Activated T-helper 1 cell treated with anti-CD3 and anti-CD28 coated beads, Interleukin-2, amount 50 U/mL, for 16 hours (primary cell): ENCODE data around the gene CPSF7.
"Not testable (repeated sequence)": the region's sequence is repeated elsewhere in the genome, so short reads cannot be mapped to it uniquely, and the experiment has no call there.

Source experiments
- DNase-seq, 2 donors: peaks; one replicate each; pipeline ENCODE4 v3.0.0-alpha.2; 2020; ENCODE audit warnings: low read depth in 1 of 2, low spot score in 1 of 2

The CPSF7 gene, protein sequence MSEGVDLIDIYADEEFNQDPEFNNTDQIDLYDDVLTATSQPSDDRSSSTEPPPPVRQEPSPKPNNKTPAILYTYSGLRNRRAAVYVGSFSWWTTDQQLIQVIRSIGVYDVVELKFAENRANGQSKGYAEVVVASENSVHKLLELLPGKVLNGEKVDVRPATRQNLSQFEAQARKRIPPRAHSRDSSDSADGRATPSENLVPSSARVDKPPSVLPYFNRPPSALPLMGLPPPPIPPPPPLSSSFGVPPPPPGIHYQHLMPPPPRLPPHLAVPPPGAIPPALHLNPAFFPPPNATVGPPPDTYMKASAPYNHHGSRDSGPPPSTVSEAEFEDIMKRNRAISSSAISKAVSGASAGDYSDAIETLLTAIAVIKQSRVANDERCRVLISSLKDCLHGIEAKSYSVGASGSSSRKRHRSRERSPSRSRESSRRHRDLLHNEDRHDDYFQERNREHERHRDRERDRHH

DNA sequence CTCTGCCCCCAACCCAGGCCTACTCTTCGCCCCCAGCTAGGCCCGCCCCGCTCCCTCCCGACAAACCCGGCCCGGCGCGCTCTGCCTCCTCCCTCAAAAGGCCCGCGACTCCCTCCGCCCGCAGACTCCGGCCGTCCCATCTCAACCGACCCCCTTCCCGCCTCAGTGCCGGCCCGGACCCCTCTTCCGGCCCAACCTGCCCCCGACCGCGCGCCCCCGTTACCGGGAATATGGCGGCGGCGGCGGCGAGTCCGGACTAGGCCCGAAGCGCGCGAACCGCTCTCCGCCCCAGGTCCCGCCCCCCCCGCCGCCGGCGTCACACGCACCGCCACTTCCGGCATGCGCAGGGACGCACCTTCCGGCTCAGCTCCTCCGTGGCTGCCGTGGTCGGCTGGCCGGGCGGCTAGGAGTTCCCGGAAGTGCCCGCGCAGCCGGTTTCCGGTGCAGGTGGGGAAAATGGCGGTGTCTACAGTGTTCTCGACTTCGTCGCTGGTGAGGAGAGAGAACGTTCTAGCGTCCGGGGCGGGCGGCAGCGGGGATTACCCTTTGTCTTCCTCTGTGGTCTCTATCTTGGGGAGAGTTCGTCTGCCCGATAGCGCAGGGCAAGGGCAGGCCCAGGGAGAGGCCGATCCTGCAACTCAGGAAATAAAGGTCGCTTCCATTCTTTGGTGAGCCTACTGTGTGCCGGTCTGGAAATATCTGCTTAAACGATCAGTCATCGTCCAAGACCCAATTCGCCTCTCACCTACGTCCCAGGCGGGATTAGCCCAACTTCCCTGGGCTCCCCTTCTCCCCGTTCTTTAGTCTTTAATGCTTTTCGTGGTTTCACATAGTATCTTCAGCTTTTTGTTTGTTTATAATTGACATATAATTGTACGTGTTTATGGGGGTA is at the start of gene CPSF7, which contains the start of gene SDHAF2:
CPSF7 (minus strand) TSS at position 285 of the 892 bp plus-strand sequence. CDS start 740 bp downstream, outside the sequence.
SDHAF2 (plus strand) TSS at position 434 of the 892 bp plus-strand sequence; CDS start at position 457, 23 bp downstream.
- peak; percentile 97 to 99 for DNase-seq

DNA sequence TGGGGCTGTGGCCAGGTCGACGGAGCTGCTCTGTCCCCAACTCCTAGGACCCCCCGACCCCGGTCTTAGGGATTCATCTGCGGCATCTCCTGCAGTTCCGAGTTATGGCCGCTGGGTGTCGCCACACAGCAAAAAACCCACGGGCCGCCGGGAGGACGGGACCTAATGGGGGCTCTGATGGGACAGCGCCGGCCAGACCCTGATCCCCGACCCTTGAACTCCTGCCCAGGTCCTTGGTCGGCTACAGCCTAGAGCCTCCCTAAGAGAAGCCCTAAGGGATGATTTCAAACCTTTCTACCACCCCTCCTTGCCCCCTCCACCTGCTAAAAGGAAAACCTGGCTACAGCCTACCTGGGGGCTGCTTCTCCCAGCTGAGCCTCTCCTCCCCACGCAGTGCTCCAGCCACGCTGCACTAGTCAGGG is 48.0 kb upstream of the CPSF7 start:
- DNase-seq: peak; percentile 31 to 36

DNA sequence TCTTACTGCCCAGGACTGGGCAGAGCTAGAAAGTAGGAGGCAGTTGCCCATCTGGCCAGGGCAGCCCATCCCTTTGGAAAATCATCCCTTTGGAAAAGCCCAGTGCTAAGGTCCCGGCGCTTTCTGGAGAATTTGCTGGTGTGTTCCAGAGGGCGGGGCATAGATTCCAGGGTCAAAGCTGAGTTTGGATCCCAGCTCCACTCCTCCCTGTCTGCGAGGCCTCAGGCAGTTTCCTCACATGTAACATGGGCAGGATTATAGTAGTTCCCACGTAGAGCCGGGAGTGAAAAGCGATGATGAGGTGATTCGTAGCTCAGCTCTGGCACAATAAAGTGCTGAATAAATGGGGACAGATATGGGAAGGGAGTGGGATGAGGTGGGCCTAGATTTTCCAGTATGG is 47.4 kb upstream of the CPSF7 start:
- no peak for DNase-seq

DNA sequence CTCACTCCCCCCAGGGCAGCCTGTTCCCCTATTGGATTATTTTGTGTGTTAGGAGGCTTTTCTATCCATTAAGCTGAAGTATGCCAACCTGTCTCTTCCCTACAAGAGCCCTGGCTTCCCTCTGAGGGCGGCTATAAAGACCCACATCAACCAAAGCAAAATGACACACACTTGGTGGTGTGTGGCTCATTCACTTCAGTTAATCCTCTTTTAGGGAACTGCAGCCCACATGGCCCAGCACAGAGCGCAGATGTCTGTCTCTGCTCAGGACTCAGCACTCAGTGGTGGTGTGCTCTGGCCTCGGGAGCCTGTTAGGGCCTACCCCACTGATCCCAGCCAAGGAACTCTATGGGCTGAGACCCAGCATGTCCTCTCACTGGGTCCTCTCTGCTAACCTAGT is 46.6 kb upstream of the CPSF7 start:
- no peak for DNase-seq

DNA sequence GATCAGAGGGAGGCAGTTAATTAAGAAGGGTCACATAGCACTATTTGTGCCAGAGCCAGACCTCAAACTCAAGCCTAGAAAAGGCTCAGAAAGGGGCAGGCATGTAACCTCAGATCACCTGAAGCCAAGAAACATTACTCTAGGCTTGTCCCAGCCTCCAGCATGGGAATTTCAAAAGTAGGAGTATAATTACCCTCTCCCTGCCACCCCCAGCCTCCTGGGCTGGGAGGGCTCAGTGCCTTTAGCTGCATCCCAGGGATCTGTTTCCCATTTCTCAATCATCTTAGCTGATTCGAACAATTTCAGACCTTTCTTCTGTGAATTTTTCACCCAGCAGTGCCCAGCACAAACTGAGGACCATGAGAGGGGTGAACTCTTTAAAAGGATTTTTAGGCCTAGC is 45.7 kb upstream of the CPSF7 start:
- DNase-seq: no peak

DNA sequence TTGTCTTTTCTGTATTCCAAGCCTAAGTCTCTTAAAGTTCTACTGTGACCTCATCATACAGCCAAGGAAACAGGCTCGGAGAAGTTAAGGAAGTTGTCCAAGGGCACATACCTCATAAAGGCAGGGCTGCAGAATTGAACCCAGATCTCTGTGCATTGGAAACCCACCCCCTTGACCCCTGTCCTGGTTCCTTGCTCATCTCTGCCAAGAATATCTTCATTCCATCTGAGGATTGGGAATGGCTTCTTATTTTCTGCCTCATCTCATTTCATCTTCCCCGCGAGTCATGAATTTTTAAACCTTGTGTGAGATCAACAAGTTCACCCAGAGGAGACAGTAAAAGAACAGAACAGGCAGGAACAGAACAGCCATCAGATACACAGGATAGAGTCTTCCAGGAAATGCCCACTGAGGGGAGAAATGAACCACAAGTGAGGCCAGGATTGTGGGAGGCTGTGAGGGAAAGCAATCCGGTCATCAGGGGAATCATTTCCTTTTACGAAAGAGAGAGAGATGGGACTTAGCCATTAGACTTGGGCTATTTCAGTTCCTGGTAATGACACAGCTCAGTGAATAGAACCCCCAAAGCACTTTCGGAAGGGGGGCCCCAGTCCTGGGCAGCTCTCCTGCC is 44.4 kb upstream of the CPSF7 start:
- DNase-seq: no peak

DNA sequence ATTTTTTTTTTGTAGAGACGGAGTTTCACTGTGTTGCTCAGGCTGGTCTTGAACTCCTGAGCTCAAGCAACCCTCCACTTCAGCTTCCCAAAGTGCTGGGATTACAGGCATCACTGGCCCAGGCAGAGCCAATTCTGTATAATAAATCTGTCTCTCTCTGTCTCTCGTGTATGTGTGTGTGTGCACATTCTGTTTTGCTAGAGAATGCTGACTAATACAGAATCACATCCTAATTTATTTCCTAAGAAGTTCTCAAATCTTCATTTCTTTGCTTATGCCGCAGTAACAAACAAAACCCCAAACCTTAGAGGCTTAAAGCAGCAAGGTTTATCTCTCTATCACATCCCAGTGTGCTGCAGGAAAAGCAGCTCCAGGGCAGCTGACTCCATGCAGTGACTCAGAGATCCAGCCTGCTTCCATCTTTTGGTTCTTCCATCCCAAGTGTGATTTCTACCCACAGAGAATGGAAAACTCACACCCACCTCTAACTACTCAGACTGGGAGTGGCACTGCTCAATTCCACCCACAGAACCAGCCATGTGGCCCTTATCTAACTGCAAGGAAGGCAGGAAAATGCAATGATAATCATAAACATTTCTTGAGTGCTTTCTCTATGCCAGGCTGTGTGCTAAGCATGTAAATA is 43.7 kb upstream of the CPSF7 start:
- no peak for DNase-seq

DNA sequence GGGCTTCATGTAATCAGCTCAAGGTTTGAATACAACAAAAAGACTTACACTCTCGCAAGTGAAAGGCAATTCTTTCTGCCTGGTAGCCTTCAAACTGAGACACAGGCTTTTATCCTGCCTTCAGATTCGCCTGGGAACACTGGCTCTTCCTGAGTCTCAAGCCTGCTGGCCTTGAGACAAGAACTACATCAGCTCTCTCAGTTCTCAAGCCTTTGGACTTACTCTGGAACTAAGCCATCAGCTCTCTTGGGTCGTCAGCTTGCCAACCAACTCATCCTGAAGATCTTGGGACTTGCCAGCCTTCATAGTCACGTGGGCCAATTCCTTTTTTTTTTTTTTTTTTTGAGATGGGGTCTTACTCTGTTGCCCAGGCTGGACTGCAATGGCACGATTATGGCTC is 43.1 kb upstream of the CPSF7 start:
- DNase-seq: no peak

DNA sequence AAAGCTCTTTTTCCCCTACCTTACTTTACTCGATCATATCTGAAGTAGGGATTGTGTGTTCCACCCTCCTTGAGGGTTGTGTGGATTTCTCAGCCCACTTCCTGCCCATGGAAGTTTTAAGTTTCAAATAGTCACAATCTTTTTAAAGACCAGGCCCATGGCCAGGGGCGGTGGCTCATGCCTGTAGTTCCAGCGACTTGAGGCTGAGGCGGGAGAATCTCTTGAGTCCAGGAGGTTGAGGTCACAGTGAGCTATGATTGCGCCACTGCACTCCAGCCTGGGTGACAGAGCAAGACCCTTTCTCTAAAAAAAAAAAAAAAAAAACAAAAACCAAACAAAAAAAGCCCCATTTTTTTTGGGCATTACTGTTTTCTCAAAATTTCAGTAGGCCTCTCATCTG is 42.5 kb upstream of the CPSF7 start:
- DNase-seq: no peak

DNA sequence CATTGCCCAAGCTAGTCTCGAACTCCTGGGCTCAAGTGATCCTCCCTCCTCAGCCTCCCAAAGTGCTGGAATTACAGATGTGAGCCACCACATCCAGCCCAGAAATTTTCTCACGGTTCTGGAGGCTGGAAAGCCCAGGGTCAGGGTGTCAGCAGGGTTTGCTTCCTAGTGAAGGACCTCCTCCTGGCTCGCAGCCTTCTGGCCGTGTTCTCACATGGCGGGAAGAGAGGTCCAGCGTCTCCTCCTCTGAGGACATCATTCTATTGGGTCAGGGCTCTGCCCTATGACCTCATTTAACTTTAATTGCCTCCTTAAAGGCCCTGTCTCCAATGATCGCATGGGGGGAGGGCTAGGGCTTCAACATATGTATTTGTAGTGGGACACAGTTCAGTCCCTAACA is 38.2 kb upstream of the CPSF7 start:
- DNase-seq: no peak

DNA sequence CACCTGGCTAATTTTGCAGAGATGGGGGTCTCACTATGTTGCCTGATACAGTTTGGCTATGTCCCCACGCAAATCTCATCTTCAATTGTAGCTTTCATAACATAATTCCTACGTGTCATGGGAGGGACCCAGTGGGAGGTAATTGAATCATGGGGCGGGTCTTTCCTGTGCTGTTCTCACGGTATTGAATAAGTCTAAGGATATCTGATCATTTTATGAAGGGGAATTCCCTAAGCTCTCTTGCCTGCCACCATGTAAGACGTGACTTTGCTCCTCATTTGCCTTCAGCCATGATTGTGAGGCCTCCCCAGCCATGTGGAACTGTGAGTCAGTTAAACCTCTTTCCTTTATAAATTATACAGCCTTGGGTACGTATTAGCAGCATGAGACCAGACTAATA is 37.8 kb upstream of the CPSF7 start:
- DNase-seq: not testable (repeated sequence)

DNA sequence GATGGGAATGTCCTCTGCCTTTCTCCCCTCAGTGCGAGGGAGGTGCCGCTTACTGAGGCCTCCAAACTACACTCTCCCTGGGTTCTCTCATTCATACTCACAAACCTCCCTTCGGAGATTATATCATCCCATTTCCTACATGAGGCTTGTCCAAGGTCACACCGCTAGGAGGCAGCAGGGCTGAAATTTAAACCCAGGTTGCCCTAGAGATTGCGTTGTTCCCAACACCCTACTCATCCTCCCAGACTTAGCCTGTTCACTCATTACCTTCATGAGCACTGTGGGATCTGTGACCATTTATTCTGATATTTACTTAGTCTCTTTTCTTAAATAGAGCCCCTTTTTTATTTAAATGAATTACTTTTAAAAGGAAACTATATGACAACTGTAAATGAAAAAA is 31.2 kb upstream of the CPSF7 start:
- no peak for DNase-seq

DNA sequence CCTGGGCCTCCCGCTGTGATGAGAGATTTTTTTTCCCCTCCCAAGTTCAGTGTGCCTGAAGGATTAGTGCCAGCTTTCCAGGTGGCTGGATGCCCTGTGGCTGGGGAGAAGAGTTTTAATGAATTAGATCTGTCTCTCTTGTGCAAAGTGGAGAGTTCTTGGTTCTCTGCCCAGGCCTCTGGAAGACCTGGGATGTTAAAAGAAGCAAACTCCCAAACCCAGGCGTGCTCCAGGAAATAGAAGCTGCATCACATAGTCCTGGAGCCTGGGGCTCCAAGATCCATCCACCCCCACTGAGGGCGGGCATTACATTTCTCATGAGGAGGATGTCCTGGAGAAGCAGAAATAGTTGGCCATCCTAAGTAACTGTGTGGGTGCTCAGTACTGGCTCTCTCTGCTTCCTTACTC is 30.7 kb upstream of the CPSF7 start:
- DNase-seq: no peak

DNA sequence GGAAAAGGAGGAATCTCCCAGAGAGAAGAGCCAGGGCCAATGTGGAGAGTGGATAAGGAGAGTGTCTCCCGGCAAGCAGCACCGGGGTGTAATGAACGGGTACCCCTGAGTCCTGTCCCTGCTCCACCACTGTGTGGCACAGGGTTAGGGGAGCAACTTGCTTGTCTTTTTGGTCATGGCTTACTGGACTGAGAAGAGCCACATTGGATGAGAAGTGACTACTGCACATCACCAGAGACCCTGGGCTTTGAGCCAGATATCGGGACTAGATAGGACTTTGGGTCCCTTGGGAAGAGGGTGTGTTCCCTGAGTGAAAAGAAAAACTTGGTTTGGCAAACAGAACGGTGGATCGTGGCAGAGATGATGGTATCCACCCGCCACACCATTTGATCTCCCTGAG is 24.7 kb upstream of the CPSF7 start:
- no peak for DNase-seq

DNA sequence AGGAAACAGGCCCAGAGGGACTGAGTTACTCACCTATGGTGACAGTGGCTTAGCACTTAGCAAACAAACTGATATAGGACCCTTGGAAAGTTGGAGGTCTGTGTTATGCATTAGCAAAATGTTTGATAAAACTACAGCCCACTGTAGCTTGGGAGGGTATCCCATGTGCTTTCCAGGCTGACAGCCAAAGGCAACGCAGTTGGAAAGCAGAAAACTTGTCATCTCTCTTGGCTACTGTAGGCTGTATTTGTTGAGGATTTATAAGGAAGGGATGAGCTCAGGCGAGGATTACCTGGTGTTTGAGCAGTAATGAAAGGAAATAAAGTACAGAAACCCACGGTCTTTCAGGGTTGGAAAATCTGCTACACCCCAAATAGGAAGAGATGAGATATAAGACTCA is 23.9 kb upstream of the CPSF7 start:
- no peak for DNase-seq

DNA sequence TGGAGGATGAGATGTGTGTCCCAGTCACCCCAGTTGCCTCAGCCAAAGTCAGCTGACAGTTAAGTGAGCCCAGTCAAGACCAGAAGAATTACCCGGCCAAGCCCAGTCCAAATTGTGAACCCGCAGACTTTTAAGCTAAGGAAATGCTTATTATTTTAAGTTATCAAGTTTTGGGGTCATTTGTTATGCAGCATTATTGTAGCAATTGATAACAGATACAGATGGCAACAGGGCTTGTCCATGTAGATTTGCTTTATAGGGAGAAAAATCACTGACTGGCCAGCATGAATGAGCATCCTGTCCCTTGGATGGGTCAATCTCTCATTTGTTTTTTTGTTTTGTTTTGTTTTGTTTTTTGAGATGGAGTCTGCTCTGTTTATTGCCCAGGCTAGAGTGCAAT is 23.1 kb upstream of the CPSF7 start:
- no peak for DNase-seq

DNA sequence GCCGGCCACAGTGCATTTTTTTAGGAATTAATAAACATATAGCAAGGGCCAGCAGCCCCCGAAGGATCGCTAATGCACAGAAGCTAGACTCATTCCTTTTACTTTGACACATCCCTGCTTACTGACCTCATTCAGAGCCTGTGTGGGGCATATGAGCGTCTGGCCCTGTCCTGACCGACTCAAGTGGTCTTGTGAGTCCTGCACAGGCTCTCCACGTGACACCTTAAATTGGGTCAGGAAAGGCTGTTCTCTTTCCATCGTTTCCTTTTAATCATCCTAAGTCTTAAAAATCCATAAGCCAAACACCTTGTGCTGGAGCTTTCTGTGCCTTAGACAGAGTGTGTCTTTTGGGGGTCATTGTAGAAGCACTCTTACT is 18.8 kb upstream of the CPSF7 start:
- no peak for DNase-seq

DNA sequence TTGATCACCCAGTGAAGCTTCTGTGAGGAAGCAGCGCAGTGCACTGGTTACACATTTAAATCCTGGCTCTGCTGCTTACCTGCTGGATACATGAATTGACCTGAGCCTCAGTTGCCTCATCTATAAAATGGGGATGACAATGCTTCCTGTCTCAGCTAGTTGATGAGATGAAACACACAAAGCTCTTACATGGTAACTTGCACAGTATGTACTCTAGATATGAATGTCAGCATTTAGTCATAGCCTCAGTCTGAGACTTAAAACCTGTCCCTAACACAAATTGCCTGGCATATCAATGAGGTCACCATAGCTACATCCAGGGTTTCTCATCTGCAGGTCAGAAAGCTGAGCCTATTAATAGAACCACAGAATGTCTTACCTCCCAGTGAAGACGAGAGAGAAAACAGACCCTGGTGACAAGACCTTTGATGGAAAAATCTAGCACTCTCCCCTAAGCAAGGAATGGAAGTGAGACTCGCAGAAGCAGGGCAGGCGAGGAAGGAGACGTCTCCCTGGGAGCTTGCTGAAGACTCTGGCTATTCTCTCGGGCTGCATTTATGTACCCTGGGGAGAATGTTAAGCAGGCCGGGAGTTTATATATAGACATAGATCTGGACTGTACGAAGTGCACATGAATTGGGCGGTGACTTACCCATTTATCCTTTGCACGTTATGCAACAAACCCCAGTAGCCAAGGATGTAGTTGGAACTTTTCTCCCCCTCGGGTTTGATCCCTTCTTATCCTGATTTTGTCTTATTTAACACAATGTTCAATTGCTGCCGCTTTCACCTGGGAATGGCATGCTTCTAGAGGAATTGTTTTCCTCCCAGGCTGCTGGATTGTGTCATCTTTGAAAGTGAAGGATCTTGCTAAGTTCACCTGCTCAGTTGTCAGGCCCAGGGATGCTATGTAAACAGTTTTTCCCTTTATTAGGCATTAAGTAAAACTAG is 18.1 kb upstream of the CPSF7 start:
- no peak for DNase-seq

DNA sequence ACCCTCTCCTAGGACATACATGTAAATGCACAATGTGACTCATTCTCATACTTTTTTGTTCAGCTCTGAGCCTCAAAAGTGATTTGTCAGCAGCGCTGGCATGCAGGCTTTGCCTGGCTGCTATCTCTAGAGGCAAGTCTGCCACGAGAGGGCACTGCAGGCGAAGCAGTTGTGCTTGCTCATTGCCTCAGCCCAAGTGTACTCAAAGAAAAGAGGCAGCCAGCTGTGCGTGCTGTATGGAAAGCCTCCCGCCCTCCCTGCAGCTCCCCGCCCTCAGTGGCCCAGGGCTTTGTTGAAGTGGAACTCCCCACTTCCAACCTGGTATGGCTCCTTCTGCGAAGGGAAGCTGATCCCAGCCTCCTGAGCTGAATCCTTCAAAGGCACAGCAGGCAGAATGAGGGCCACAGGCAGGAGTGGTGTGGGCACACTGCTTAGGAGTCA is 16.5 kb upstream of the CPSF7 start:
- DNase-seq: peak; percentile 19 to 36

DNA sequence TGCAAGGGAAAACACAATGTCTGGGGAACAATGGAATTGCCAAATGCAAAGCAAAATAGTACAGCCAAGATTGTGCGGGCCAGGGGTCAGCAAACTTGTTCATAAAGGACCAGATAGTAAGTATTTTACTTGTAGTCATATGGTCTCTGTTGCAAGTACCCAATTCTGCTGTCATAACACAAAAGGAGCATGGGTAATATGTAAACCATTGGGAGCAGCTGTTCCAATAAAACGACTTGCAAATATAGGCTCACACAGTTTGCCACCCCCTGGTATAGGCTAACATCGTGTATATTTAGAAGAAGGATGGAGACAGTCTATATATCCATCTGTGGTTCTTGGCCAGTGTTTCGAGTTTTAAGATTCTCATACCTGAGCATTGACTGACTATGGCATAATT is 15.7 kb upstream of the CPSF7 start:
- DNase-seq: no peak
